ENCODE results near the gene TMEM123. TPM values are rescaled to one million over a fixed set of nuclear protein-coding genes. Genes with fewer than 3 reads are reported as not detected.

TMEM123 gene
- polyA plus RNA-seq, 4 donors = 5.1 to 130 (median 37.9) TPM

GRCh38 chr11:102451681-102452460, 694 bp downstream of the TMEM123 start:
- peak overlapping the region; percentile 67 to 96 (median 95) for H3K27ac ChIP-seq (ENCODE audit: low read depth in 1 of 3, low read length in 2 of 3)
- FAIRE-seq (no peak), DNase-seq (peak; percentile 68 to 91)
- H3K4me1 ChIP-seq (ENCODE audit: control insufficient read depth in 3 of 3, insufficient read depth in 2 of 3, low read depth in 1 of 3, low read length in 2 of 3) = peaks cover 3 to 18% (median 8%) of the 10 kb centered on the region in 3 donors
- 0 to 1% (median 0%) methylated on average over 54 to 55 of the region's 55 CpGs for WGBS, 3 donors
- no peaks in the 10 kb centered on the region for H3K9me3 ChIP-seq (ENCODE audit: control insufficient read depth in 2 of 2, insufficient read depth in 1 of 2, low read depth in 1 of 2, low read length in 1 of 2)
- H3K4me3 ChIP-seq (ENCODE audit: low read depth in 1 of 3, low read length in 3 of 3) = peak overlapping the region; percentile 89 to 94 (median 93)
- no peaks in the 10 kb centered on the region for H3K27me3 ChIP-seq (ENCODE audit: control insufficient read depth in 3 of 3, insufficient read depth in 3 of 3, low read length in 3 of 3)
- H3K36me3 ChIP-seq (ENCODE audit: control insufficient read depth in 3 of 3, insufficient read depth in 2 of 3, low read depth in 1 of 3, low read length in 3 of 3) = no peaks in the 10 kb centered on the region

GRCh38 chr11:102451041-102451680, 1.4 kb downstream of the TMEM123 start:
- Histone ChIP-seq H3K27me3 (ENCODE audit: control insufficient read depth in 3 of 3, insufficient read depth in 3 of 3, low read length in 3 of 3) (no peaks in the 10 kb centered on the region), H3K9me3 (ENCODE audit: control insufficient read depth in 2 of 2, insufficient read depth in 1 of 2, low read depth in 1 of 2, low read length in 1 of 2) (no peaks in the 10 kb centered on the region), H3K27ac (ENCODE audit: low read depth in 1 of 3, low read length in 2 of 3) (peak overlapping the region; percentile 67 to 96 (median 95)), H3K4me3 (ENCODE audit: low read depth in 1 of 3, low read length in 3 of 3) (peak overlapping the region; percentile 89 to 94 (median 93)), H3K36me3 (ENCODE audit: control insufficient read depth in 3 of 3, insufficient read depth in 2 of 3, low read depth in 1 of 3, low read length in 3 of 3) (no peaks in the 10 kb centered on the region), H3K4me1 (ENCODE audit: control insufficient read depth in 3 of 3, insufficient read depth in 2 of 3, low read depth in 1 of 3, low read length in 2 of 3) (peaks cover 3 to 18% (median 8%) of the 10 kb centered on the region in 3 donors)
- DNase-seq (peak in 1 of 2 donors; percentile 32), FAIRE-seq (no peak)
- WGBS, 3 donors = 7 to 24% (median 7%) methylated on average over 6 of the region's 6 CpGs

GRCh38 chr11:102449651-102450570, 2.7 kb downstream of the TMEM123 start:
- Histone ChIP-seq H3K27me3 (ENCODE audit: control insufficient read depth in 3 of 3, insufficient read depth in 3 of 3, low read length in 3 of 3) (no peaks in the 10 kb centered on the region), H3K4me3 (ENCODE audit: low read depth in 1 of 3, low read length in 3 of 3) (no peak overlapping the region), H3K4me1 (ENCODE audit: control insufficient read depth in 3 of 3, insufficient read depth in 2 of 3, low read depth in 1 of 3, low read length in 2 of 3) (peaks cover 3 to 13% (median 8%) of the 10 kb centered on the region in 3 donors), H3K36me3 (ENCODE audit: control insufficient read depth in 3 of 3, insufficient read depth in 2 of 3, low read depth in 1 of 3, low read length in 3 of 3) (no peaks in the 10 kb centered on the region), H3K27ac (ENCODE audit: low read depth in 1 of 3, low read length in 2 of 3) (no peak overlapping the region), H3K9me3 (ENCODE audit: control insufficient read depth in 2 of 2, insufficient read depth in 1 of 2, low read depth in 1 of 2, low read length in 1 of 2) (no peaks in the 10 kb centered on the region)
- no peak for FAIRE-seq
- DNase-seq = no peak
- WGBS, 3 donors = 79 to 80% (median 79%) methylated on average over 7 of the region's 7 CpGs

- DNase-seq (no peak), FAIRE-seq (no peak)
- 51 to 78% (median 56%) methylated on average over 2 of the region's 2 CpGs for WGBS, 3 donors
- no peak overlapping the region for H3K27ac ChIP-seq (ENCODE audit: low read depth in 1 of 3, low read length in 2 of 3)
- no peak overlapping the region for H3K4me3 ChIP-seq (ENCODE audit: low read depth in 1 of 3, low read length in 3 of 3)
- no peaks in the 10 kb centered on the region for H3K27me3 ChIP-seq (ENCODE audit: control insufficient read depth in 3 of 3, insufficient read depth in 3 of 3, low read length in 3 of 3)
- H3K36me3 ChIP-seq (ENCODE audit: control insufficient read depth in 3 of 3, insufficient read depth in 2 of 3, low read depth in 1 of 3, low read length in 3 of 3) = no peaks in the 10 kb centered on the region
- no peaks in the 10 kb centered on the region for H3K9me3 ChIP-seq (ENCODE audit: control insufficient read depth in 2 of 2, insufficient read depth in 1 of 2, low read depth in 1 of 2, low read length in 1 of 2)
- peaks cover 3 to 11% (median 8%) of the 10 kb centered on the region in 3 donors for H3K4me1 ChIP-seq (ENCODE audit: control insufficient read depth in 3 of 3, insufficient read depth in 2 of 3, low read depth in 1 of 3, low read length in 2 of 3)
Measured at GRCh38 chr11:102448869-102449224, 3.7 kb downstream of the TMEM123 start.

- FAIRE-seq (no peak), DNase-seq (no peak)
- Histone ChIP-seq H3K27me3 (ENCODE audit: control insufficient read depth in 3 of 3, insufficient read depth in 3 of 3, low read length in 3 of 3) (no peaks in the 10 kb centered on the region), H3K9me3 (ENCODE audit: control insufficient read depth in 2 of 2, insufficient read depth in 1 of 2, low read depth in 1 of 2, low read length in 1 of 2) (no peaks in the 10 kb centered on the region), H3K4me3 (ENCODE audit: low read depth in 1 of 3, low read length in 3 of 3) (no peak overlapping the region), H3K4me1 (ENCODE audit: control insufficient read depth in 3 of 3, insufficient read depth in 2 of 3, low read depth in 1 of 3, low read length in 2 of 3) (peaks cover 3 to 8% (median 8%) of the 10 kb centered on the region in 3 donors), H3K36me3 (ENCODE audit: control insufficient read depth in 3 of 3, insufficient read depth in 2 of 3, low read depth in 1 of 3, low read length in 3 of 3) (no peaks in the 10 kb centered on the region), H3K27ac (ENCODE audit: low read depth in 1 of 3, low read length in 2 of 3) (no peak overlapping the region)
- WGBS, 3 donors = 77 to 81% (median 79%) methylated on average over 2 of the region's 2 CpGs
Measured at GRCh38 chr11:102447941-102448868, 4.4 kb downstream of the TMEM123 start.

- no peak for FAIRE-seq
- peaks cover 3 to 8% (median 8%) of the 10 kb centered on the region in 3 donors for H3K4me1 ChIP-seq (ENCODE audit: control insufficient read depth in 3 of 3, insufficient read depth in 2 of 3, low read depth in 1 of 3, low read length in 2 of 3)
Measured at GRCh38 chr11:102447193-102447592, 5.4 kb downstream of the TMEM123 start.

GRCh38 chr11:102446606-102447005, 6.0 kb downstream of the TMEM123 start:
- Histone ChIP-seq H3K9me3 (ENCODE audit: control insufficient read depth in 2 of 2, insufficient read depth in 1 of 2, low read depth in 1 of 2, low read length in 1 of 2) (no peaks in the 10 kb centered on the region), H3K36me3 (ENCODE audit: control insufficient read depth in 3 of 3, insufficient read depth in 2 of 3, low read depth in 1 of 3, low read length in 3 of 3) (no peaks in the 10 kb centered on the region), H3K4me1 (ENCODE audit: control insufficient read depth in 3 of 3, insufficient read depth in 2 of 3, low read depth in 1 of 3, low read length in 2 of 3) (peaks cover 3 to 8% (median 8%) of the 10 kb centered on the region in 3 donors), H3K4me3 (ENCODE audit: low read depth in 1 of 3, low read length in 3 of 3) (no peak overlapping the region), H3K27ac (ENCODE audit: low read depth in 1 of 3, low read length in 2 of 3) (no peak overlapping the region), H3K27me3 (ENCODE audit: control insufficient read depth in 3 of 3, insufficient read depth in 3 of 3, low read length in 3 of 3) (no peaks in the 10 kb centered on the region)
- DNase-seq (no peak), FAIRE-seq (no peak)
- 76 to 77% (median 77%) methylated on average over 3 of the region's 3 CpGs for WGBS, 3 donors

More at GRCh38 chr11:102447193-102447592, 5.4 kb downstream of the TMEM123 start:
- Histone ChIP-seq H3K36me3 (ENCODE audit: control insufficient read depth in 3 of 3, insufficient read depth in 2 of 3, low read depth in 1 of 3, low read length in 3 of 3) (no peaks in the 10 kb centered on the region), H3K27ac (ENCODE audit: low read depth in 1 of 3, low read length in 2 of 3) (no peak overlapping the region), H3K27me3 (ENCODE audit: control insufficient read depth in 3 of 3, insufficient read depth in 3 of 3, low read length in 3 of 3) (no peaks in the 10 kb centered on the region), H3K4me3 (ENCODE audit: low read depth in 1 of 3, low read length in 3 of 3) (no peak overlapping the region), H3K9me3 (ENCODE audit: control insufficient read depth in 2 of 2, insufficient read depth in 1 of 2, low read depth in 1 of 2, low read length in 1 of 2) (no peaks in the 10 kb centered on the region)
- no peak for DNase-seq
